Raji (cell line): Measurements from ENCODE around the gene NADSYN1.
A peak's percentile ranks its signal among the peaks of the same experiment; 100 is the strongest.

Experiments
- POLR2A ChIP-seq: IDR thresholded peaks from 2 replicates; pipeline ENCODE4 v1.6.1; 2011; ENCODE audit warnings: low read depth, low read length, control low read depth; ENCODE audit not compliant: insufficient read depth

Gene NADSYN1

DNA sequence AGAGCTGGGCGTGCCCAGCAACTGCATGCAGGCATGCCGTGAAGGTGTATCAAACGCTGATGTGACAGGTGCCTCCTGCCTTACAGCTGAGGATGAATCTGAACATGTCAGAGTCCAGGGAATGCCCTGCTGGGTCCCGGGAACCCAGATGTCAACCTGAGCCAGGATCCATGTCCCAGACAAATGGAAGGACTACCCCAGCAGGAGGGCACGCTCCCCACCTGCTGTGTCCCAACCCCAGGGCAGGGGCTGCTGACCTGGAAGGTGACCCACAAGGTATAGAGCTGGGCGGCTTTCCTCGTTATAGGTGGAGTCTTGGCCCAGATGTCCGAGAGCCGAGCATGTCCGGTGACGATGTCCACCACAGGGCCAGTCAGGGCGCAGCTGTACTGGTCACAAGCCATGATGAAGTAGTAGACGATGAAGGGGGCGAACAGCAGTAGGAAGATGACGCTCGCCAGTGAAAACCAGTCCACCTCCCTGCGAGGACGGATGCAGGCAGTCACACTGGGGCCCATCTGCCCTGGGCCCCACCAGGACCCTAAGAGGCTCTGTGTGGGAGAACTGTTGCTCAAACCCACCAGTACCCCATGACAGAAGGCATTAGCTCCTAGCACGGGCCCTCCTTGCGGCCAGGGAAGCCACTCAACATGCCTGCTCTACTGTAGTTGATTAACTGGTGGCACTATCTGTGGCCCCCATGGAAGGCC is 9.1 kb upstream of the NADSYN1 start:
- no peak for TF ChIP-seq POLR2A

DNA sequence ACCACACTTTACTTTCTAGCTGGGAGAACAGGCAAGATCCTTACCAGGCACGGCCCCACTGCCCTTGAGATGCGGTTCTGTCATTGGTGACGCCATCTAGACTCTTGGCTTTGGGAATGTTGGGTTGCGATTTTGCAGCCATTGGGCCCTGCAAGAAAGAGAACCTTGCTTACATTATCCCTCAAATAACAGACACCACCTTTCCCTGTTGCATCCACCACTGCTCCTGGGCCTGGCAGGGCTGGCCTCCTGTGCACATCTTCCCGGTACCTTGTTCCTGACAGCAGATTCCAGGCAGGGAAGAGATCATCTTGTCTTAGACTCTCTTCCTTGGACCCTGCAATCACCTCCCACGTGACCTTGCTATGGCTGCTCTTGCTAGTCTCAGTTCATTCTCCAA is 8.2 kb upstream of the NADSYN1 start:
- no peak for TF ChIP-seq POLR2A

DNA sequence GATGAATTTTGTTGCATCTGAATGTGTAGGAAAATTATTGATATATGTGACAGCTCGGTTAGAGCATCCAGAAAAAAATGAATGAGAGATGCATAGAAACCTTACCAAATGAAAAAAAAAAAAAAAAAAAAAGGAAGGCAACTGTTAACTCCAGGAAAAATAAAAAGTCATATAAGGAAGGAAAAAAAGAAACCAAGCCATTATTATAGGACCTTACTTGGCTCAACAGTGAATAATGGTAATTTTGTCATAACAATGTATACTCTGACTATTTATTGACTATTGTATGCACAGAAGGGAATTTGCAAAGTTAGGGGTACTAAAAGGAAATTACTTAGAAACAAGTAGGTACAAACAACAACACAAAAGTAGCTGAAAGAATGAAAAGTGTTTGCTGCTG is 6.9 kb upstream of the NADSYN1 start:
- TF ChIP-seq POLR2A, result no peak

GRCh38 chr11:71446942-71447688 is 5.9 kb upstream of the NADSYN1 start:
- no peak for TF ChIP-seq POLR2A

DNA sequence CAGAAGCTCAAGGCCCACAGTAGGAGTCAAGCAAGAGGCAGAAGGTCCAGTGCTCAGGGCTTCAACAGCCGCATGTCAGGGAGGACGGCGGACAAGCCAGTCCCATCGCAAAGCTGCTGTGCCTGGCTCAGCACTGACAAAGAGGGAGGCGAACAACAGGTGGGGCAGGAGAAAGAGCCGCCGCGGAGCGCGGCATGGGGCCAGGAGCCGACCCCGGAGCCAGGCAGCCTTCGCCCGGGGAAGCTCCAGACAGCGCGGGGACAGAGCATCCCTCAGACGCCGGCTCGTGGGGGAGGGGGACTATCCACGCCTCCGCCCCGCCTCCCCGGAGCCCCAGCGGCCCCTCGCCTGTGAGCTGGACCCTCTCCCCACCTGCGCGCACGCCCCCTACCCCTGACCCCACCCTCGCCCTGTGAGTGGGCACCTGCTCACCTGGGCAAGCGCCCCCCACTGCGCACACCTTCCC is 5.2 kb upstream of the NADSYN1 start:
- no peak for TF ChIP-seq POLR2A

DNA sequence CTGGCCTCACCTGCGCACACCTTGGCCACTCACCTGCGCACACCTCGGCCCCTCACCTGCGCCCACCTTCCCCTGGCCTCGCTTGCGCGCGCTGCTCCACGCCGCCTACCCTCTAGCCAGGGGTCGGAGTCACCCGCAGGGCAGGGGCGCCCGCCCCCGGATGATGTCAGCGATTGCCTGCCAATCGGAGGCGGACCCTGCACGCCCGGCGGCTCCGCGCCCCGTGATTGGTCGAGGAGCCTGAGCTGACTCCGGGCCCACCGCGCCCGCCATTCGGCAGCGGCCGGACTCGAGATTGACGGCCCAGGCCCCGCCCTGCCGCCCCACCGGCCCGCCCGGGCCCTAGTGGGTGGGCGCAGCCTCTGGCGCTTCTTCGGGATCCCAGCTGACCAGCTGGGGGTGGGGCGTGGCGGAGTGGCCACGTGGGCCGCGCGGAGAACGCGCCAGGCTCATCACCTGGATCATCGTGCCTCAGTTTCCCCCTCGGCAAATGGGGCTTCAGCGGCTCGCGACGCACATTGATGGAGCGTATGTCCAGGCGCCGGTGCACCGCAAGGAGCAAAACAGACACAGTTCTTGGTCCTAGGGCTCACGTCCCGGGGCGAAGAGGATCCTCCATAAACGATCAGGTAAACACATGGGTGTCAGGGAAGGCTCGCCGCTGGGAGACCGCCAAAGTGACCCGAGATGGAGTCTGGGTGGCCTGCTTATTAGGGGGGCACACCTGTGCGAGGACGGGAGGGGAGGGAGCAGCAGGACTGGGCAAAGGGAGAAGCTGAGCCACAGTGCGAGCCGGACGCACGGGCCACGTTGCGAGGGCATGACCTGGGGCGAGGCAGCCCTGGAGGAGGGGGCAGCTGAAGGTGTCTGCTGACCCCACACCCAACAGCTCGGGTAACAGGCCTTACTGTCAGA is 4.5 kb upstream of the NADSYN1 start, which contains the start of gene DHCR7:
DHCR7 (minus strand) TSS at position 137 of the 915 bp plus-strand sequence. CDS start 3,441 bp downstream, outside the sequence.
- peak; percentile 92 for TF ChIP-seq POLR2A

- no peak for TF ChIP-seq POLR2A
These were observed 3.4 kb upstream of the NADSYN1 start for GRCh38 chr11:71449596-71449995.

GRCh38 chr11:71450507-71450906 is 2.5 kb upstream of the NADSYN1 start:
- no peak for TF ChIP-seq POLR2A

DNA sequence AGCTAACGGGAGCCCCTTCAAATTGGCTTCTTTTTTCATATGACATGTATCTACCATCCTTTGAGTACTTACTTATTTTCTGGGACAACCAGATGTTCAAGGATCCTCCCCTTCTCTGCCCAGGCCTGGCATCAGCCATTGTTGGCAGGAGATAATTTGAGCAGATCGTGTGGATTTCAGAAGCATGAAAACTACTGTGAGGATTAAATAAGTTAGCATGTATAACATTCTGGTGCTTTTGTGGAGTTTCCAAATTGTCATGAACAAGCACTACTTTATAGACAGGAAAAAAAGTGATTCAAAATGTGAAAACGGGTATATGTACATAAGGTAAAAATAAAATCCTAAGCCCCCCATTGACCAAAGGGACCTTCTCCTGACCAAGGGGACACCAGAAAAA is 2.1 kb upstream of the NADSYN1 start:
- TF ChIP-seq POLR2A, result no peak

DNA sequence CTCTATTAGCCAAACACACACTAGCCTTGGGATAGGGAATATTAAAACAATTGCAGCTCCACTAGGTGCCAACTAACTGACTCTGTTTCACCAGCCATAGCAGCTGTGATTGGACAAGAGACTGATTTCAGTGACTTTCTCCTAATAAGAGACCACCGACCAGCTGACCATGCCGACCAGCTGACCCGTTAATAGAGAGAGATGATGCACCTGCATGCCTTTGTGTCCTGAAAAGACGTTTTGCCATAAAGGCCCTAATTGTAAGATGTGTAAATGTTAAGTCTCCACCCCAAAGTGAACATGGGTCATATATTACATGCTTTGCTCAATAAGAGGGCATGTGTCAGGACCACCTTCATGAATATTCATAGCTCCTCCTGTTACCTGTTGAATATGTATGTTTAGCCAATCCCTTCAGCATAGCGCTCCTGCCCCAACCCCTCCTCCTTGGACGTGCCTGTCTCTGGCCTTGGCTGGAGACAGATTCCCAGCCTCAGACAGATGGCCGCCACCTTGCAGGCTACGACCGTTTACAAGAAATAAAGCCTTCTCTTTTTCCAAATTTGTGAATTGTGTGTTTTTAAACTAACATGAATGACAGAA is 1.3 kb upstream of the NADSYN1 start:
- TF ChIP-seq POLR2A, result no peak

DNA sequence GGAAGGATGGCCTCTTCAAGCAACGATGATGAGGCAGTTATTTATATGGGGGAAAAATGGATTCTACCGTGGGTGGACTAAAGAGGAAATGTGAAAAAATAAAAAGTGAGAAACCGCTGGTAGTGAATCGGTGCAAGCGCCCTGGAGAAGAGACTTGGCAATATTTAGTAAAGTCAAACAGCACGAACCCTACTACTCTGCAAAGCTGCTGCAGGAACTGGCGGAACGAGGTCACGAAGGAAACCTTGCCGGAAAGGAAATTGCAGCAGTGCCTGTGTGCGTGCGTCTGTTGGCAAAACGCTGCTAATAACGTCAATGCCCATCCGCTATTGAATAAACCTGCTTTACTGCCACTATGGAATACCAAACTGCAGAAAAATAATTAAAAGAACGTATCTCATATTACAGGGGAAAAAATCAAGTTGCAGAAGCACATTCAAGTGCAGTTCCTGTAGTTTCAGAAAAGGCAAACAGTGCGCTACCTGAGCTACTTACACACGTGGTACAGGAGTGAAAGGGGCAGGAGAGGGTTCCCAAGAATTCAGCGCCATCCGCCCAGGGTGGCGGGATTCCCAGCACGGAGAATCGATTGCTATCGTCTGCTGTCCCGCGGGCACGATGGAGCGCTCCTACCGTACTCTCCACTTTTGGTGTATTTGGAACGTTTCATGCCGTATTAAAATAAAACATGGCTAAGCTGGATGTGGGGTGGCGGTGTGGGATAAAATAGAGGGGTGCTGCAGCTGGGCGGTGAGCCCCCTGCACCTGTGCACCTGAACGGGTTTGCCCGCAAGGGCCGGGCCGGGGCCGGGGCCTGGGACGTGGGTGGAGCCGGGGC is 585 bp upstream of the NADSYN1 start:
- no peak for TF ChIP-seq POLR2A

DNA sequence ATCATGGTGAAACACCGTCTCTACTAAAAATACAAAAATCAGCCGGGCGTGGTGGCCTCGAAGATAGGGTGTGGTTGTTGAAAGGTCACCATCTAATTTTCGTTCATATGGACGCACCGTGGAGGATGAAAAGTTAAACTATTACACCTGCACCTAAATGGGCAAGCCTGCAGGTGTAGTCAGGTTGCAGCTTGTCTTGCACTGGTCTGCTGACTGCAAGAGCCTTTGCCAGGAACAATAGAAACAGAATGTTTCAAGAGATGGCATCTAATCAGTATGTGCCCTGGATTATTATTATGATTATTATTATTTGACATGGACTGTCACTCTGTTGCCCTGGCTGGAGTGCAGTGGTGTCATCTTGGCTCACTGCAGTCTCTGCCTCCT is 908 bp downstream of the NADSYN1 start:
- TF ChIP-seq POLR2A, result no peak

DNA sequence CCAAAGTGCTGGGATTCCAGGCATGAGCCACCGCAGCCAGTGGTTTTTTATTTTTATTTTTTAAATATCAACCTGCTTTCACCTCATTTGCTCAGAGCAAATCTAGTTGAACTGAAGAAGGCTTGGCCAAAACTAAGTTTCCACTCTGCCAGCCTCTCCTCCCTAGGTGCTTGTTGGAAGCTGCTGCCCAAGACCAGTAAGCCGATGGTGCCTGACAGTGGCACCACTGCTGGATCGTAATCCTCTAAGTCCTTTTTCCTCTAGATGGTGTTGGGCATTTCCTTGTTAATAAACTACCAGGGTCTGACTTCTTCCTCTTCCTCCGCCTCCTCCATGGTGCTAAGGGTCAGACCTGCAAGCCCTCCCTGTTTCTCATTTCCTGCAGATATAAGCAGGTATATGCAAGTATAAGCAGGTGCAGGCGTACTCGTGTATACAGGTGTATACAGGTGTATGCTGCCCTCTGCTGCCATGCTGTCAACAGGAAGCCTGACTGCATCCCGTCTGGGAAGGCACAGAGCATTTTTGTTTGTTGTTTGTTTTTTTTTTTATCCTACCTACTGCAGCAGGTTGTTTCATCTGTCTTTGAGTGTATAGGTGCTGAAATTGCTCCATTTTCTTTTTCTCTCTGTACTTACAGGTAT is 1.6 kb downstream of the NADSYN1 start:
- TF ChIP-seq POLR2A, result no peak

- no peak for TF ChIP-seq POLR2A
These were observed 3.3 kb downstream of the NADSYN1 start for GRCh38 chr11:71456294-71456693.
